HTR-8/SVneo (cell line): ENCODE results near the gene FCHSD2.
"Not testable (repeated sequence)": the region's sequence is repeated elsewhere in the genome, so short reads cannot be mapped to it uniquely, and the experiment has no call there.

Experiments
- DNase-seq: peaks from one replicate; pipeline ENCODE4 v3.0.0; 2011; ENCODE audit warnings: low spot score, mixed read lengths; ENCODE audit not compliant: insufficient read length
- FAIRE-seq: peaks from 2 replicates; lab custom pipeline; 2011; peaks lifted over from hg19 to GRCh38; lab: Jason Lieb, UNC

The FCHSD2 gene

GRCh38 chr11:72829884-72830533, 312.1 kb downstream of the FCHSD2 start:
- FAIRE-seq (no peak), DNase-seq (no peak)

GRCh38 chr11:72829178-72829577, 312.9 kb downstream of the FCHSD2 start:
- FAIRE-seq, result no peak

GRCh38 chr11:72828692-72829101, 313.4 kb downstream of the FCHSD2 start:
- FAIRE-seq (no peak), DNase-seq (no peak)

More at GRCh38 chr11:72829178-72829577, 312.9 kb downstream of the FCHSD2 start:
- DNase-seq, result no peak

- DNase-seq (no peak), FAIRE-seq (peak; percentile 74)
Observed at GRCh38 chr11:72828081-72828567, 314.0 kb downstream of the FCHSD2 start.

GRCh38 chr11:72827656-72828055, 314.5 kb downstream of the FCHSD2 start:
- not testable (repeated sequence) for DNase-seq, FAIRE-seq

GRCh38 chr11:72826942-72827480, 315.1 kb downstream of the FCHSD2 start:
- DNase-seq, result no peak
- FAIRE-seq, result no peak

GRCh38 chr11:72826191-72826941, 315.8 kb downstream of the FCHSD2 start:
- FAIRE-seq (no peak), DNase-seq (no peak)

GRCh38 chr11:72825661-72826060, 316.5 kb downstream of the FCHSD2 start:
- no peak for FAIRE-seq
- no peak for DNase-seq

GRCh38 chr11:72824811-72825505, 317.2 kb downstream of the FCHSD2 start:
- FAIRE-seq (no peak), DNase-seq (no peak)

- FAIRE-seq (no peak), DNase-seq (no peak)
Observed at GRCh38 chr11:72824020-72824419, 318.1 kb downstream of the FCHSD2 start.

- no peak for DNase-seq
- no peak for FAIRE-seq
Observed at GRCh38 chr11:72823105-72823804, 318.9 kb downstream of the FCHSD2 start.

GRCh38 chr11:72821920-72822799, 320.0 kb downstream of the FCHSD2 start:
- DNase-seq, result no peak

GRCh38 chr11:72821221-72821919, 320.7 kb downstream of the FCHSD2 start:
- no peak for FAIRE-seq
- DNase-seq, result no peak

More at GRCh38 chr11:72821920-72822799, 320.0 kb downstream of the FCHSD2 start:
- FAIRE-seq, result peak; percentile 60

GRCh38 chr11:72820439-72821139, 321.5 kb downstream of the FCHSD2 start:
- DNase-seq (no peak), FAIRE-seq (no peak)

- FAIRE-seq (no peak), DNase-seq (no peak)
Observed at GRCh38 chr11:72818971-72819370, 323.1 kb downstream of the FCHSD2 start.

- no peak for FAIRE-seq
- no peak for DNase-seq
Observed at GRCh38 chr11:72817966-72818365, 324.2 kb downstream of the FCHSD2 start.

GRCh38 chr11:72816404-72816990, 325.6 kb downstream of the FCHSD2 start:
- DNase-seq, result no peak
- no peak for FAIRE-seq
